Dendritic cell treated with granulocyte-macrophage colony-stimulating factor and Interleukin-4, amounts not matched to agents 40 ng/mL and 50 ng/mL, for 4 days (primary cell): ENCODE results near the gene TSHZ3.

Experiments
- H3K27ac Mint-ChIP-seq: one replicate; pipeline ENCODE4 v1.8.0; 2022; ENCODE audit warnings: mild to moderate bottlenecking, mixed read lengths
- H3K27me3 Mint-ChIP-seq: one replicate; pipeline ENCODE4 v1.8.0; 2022; ENCODE audit warnings: mild to moderate bottlenecking, mixed read lengths
- H3K36me3 Mint-ChIP-seq: one replicate; pipeline ENCODE4 v1.8.0; 2022; ENCODE audit warnings: low read depth, mixed read lengths
- H3K4me1 Mint-ChIP-seq: one replicate; pipeline ENCODE4 v1.8.0; 2022; ENCODE audit warnings: low read depth, mixed read lengths
- H3K4me3 Mint-ChIP-seq: one replicate; pipeline ENCODE4 v1.8.0; 2022; ENCODE audit warnings: mild to moderate bottlenecking, moderate library complexity, mixed read lengths
- H3K9me3 Mint-ChIP-seq: one replicate; pipeline ENCODE4 v1.8.0; 2022; ENCODE audit warnings: mixed read lengths
- intact Hi-C: fragments of 100-400 bp; cut with micrococcal nuclease; formaldehyde crosslinking; loops from one replicate; pipeline ENCODE4 v1.15.0; 2022

TSHZ3 gene

GRCh38 chr19:31289976-31290375 lies 59.3 kb downstream of the TSHZ3 start:
- Mint-ChIP-seq H3K9me3 (no peaks in the 10 kb centered on the region), H3K4me3 (no peak overlapping the region), H3K36me3 (peaks cover 6% of the 10 kb centered on the region), H3K4me1 (peaks cover 33% of the 10 kb centered on the region), H3K27me3 (no peaks in the 10 kb centered on the region), H3K27ac (peak overlapping the region; percentile 45)
- intact Hi-C loops = no loop called here

- Mint-ChIP-seq H3K27ac (no peak overlapping the region), H3K9me3 (no peaks in the 10 kb centered on the region), H3K4me3 (no peak overlapping the region), H3K36me3 (peaks cover 6% of the 10 kb centered on the region), H3K4me1 (peaks cover 33% of the 10 kb centered on the region), H3K27me3 (no peaks in the 10 kb centered on the region)
- intact Hi-C loops = no loop called here
These were observed 59.8 kb downstream of the TSHZ3 start for GRCh38 chr19:31289381-31289880.

- H3K4me1 Mint-ChIP-seq = peaks cover 26% of the 10 kb centered on the region
- H3K9me3 Mint-ChIP-seq = no peaks in the 10 kb centered on the region
- H3K27ac Mint-ChIP-seq = no peak overlapping the region
- no peaks in the 10 kb centered on the region for H3K27me3 Mint-ChIP-seq
- peaks cover 6% of the 10 kb centered on the region for H3K36me3 Mint-ChIP-seq
- intact Hi-C loops = no loop called here
- H3K4me3 Mint-ChIP-seq = no peak overlapping the region
These were observed 62.7 kb downstream of the TSHZ3 start for GRCh38 chr19:31286491-31286890.

- no peak overlapping the region for H3K4me3 Mint-ChIP-seq
- peaks cover 6% of the 10 kb centered on the region for H3K36me3 Mint-ChIP-seq
- no peaks in the 10 kb centered on the region for H3K9me3 Mint-ChIP-seq
- H3K4me1 Mint-ChIP-seq = peaks cover 29% of the 10 kb centered on the region
- intact Hi-C loops = no loop called here
- H3K27me3 Mint-ChIP-seq = no peaks in the 10 kb centered on the region
- H3K27ac Mint-ChIP-seq = no peak overlapping the region
These were observed 63.5 kb downstream of the TSHZ3 start for GRCh38 chr19:31285744-31286143.

- H3K9me3 Mint-ChIP-seq = no peaks in the 10 kb centered on the region
- peaks cover 2% of the 10 kb centered on the region for H3K36me3 Mint-ChIP-seq
- intact Hi-C loops = no loop called here
- no peak overlapping the region for H3K4me3 Mint-ChIP-seq
- no peak overlapping the region for H3K27ac Mint-ChIP-seq
- H3K4me1 Mint-ChIP-seq = peaks cover 22% of the 10 kb centered on the region
- no peaks in the 10 kb centered on the region for H3K27me3 Mint-ChIP-seq
These were observed 64.6 kb downstream of the TSHZ3 start for GRCh38 chr19:31284621-31285020.

GRCh38 chr19:31283701-31284100 lies 65.5 kb downstream of the TSHZ3 start:
- Mint-ChIP-seq H3K9me3 (no peaks in the 10 kb centered on the region), H3K27me3 (no peaks in the 10 kb centered on the region), H3K27ac (no peak overlapping the region), H3K4me1 (peaks cover 22% of the 10 kb centered on the region), H3K4me3 (no peak overlapping the region), H3K36me3 (peaks cover 11% of the 10 kb centered on the region)
- intact Hi-C loops = no loop called here

GRCh38 chr19:31282346-31282745 lies 66.9 kb downstream of the TSHZ3 start:
- Mint-ChIP-seq H3K9me3 (no peaks in the 10 kb centered on the region), H3K36me3 (peaks cover 25% of the 10 kb centered on the region), H3K4me3 (no peak overlapping the region), H3K4me1 (peaks cover 19% of the 10 kb centered on the region), H3K27me3 (no peaks in the 10 kb centered on the region), H3K27ac (no peak overlapping the region)
- intact Hi-C loops = no loop called here

GRCh38 chr19:31280287-31281006 lies 68.8 kb downstream of the TSHZ3 start:
- Mint-ChIP-seq H3K36me3 (peaks cover 34% of the 10 kb centered on the region), H3K4me3 (no peak overlapping the region), H3K27ac (no peak overlapping the region), H3K27me3 (no peaks in the 10 kb centered on the region), H3K4me1 (peaks cover 5% of the 10 kb centered on the region), H3K9me3 (no peaks in the 10 kb centered on the region)
- intact Hi-C loops = no loop called here

- no peaks in the 10 kb centered on the region for H3K27me3 Mint-ChIP-seq
- H3K36me3 Mint-ChIP-seq = peaks cover 34% of the 10 kb centered on the region
- no peak overlapping the region for H3K4me3 Mint-ChIP-seq
- intact Hi-C loops = no loop called here
- H3K9me3 Mint-ChIP-seq = no peaks in the 10 kb centered on the region
- H3K27ac Mint-ChIP-seq = no peak overlapping the region
- H3K4me1 Mint-ChIP-seq = peaks cover 14% of the 10 kb centered on the region
These were observed 69.8 kb downstream of the TSHZ3 start for GRCh38 chr19:31279436-31279765.

GRCh38 chr19:31278555-31279435 lies 70.4 kb downstream of the TSHZ3 start:
- H3K27me3 Mint-ChIP-seq = no peaks in the 10 kb centered on the region
- no peak overlapping the region for H3K4me3 Mint-ChIP-seq
- no peak overlapping the region for H3K27ac Mint-ChIP-seq
- no peaks in the 10 kb centered on the region for H3K9me3 Mint-ChIP-seq
- H3K36me3 Mint-ChIP-seq = peaks cover 34% of the 10 kb centered on the region
- intact Hi-C loops = no loop called here
- H3K4me1 Mint-ChIP-seq = peaks cover 14% of the 10 kb centered on the region

GRCh38 chr19:31277516-31277915 lies 71.7 kb downstream of the TSHZ3 start:
- Mint-ChIP-seq H3K9me3 (no peaks in the 10 kb centered on the region), H3K4me3 (no peak overlapping the region), H3K27ac (no peak overlapping the region), H3K4me1 (peaks cover 14% of the 10 kb centered on the region), H3K27me3 (no peaks in the 10 kb centered on the region), H3K36me3 (peaks cover 43% of the 10 kb centered on the region)
- intact Hi-C loops = no loop called here

GRCh38 chr19:31276831-31277230 lies 72.4 kb downstream of the TSHZ3 start:
- Mint-ChIP-seq H3K27me3 (no peaks in the 10 kb centered on the region), H3K27ac (no peak overlapping the region), H3K4me1 (peaks cover 14% of the 10 kb centered on the region), H3K4me3 (no peak overlapping the region), H3K9me3 (no peaks in the 10 kb centered on the region), H3K36me3 (peaks cover 43% of the 10 kb centered on the region)
- intact Hi-C loops = no loop called here

- Mint-ChIP-seq H3K4me3 (no peak overlapping the region), H3K36me3 (peaks cover 43% of the 10 kb centered on the region)
- intact Hi-C loops = no loop called here
These were observed 74.2 kb downstream of the TSHZ3 start for GRCh38 chr19:31275068-31275334.

GRCh38 chr19:31274251-31275067 lies 74.8 kb downstream of the TSHZ3 start:
- peaks cover 40% of the 10 kb centered on the region for H3K36me3 Mint-ChIP-seq
- H3K9me3 Mint-ChIP-seq = no peaks in the 10 kb centered on the region
- no peak overlapping the region for H3K4me3 Mint-ChIP-seq
- peaks cover 9% of the 10 kb centered on the region for H3K4me1 Mint-ChIP-seq
- intact Hi-C loops = no loop called here
- H3K27me3 Mint-ChIP-seq = no peaks in the 10 kb centered on the region
- no peak overlapping the region for H3K27ac Mint-ChIP-seq

More at GRCh38 chr19:31275068-31275334, 74.2 kb downstream of the TSHZ3 start:
- peaks cover 9% of the 10 kb centered on the region for H3K4me1 Mint-ChIP-seq
- no peak overlapping the region for H3K27ac Mint-ChIP-seq
- H3K9me3 Mint-ChIP-seq = no peaks in the 10 kb centered on the region
- no peaks in the 10 kb centered on the region for H3K27me3 Mint-ChIP-seq
